ENCODE results near the gene MYH3. TPM values are rescaled to one million over a fixed set of nuclear protein-coding genes. Genes with fewer than 3 reads are reported as not detected.

MYH3 gene
- total and polyA plus RNA-seq, 4 donors, result 1.1 to 9.5 (median 5.0) TPM

GRCh38 chr17:10613775-10614513 is 43.2 kb downstream of the MYH3 start:
- H3K4me1 ChIP-seq (ENCODE audit: control insufficient read depth in 1 of 2, insufficient read depth in 2 of 2, low read length in 2 of 2), result no peaks in the 10 kb centered on the region
- intact Hi-C loops (cut with DNase I), result loop anchor here in 1 of 2 donors (5.0 to 10.0 kb wide), 2 partner anchors 279 to 687 kb away; no protein-coding TSS in a partner anchor
- ATAC-seq (ENCODE audit: low FRiP score), result no peak
- WGBS, 2 donors, result 73 to 74% methylated on average over 16 of the region's 16 CpGs
- H3K36me3 ChIP-seq (ENCODE audit: control insufficient read depth in 1 of 2, insufficient read depth in 2 of 2, low read length in 1 of 2), result no peaks in the 10 kb centered on the region
- DNase-seq, result no peak
- no peaks in the 10 kb centered on the region for H3K27me3 ChIP-seq (ENCODE audit: control insufficient read depth in 1 of 2, insufficient read depth in 2 of 2, low read length in 1 of 2)
- H3K27ac ChIP-seq (ENCODE audit: low read depth in 1 of 2, low read length in 2 of 2), result no peak overlapping the region
- H3K4me3 ChIP-seq (ENCODE audit: low read length in 2 of 2), result no peak overlapping the region
- H3K9me3 ChIP-seq (ENCODE audit: control insufficient read depth, low read length), result no peaks in the 10 kb centered on the region

- Histone ChIP-seq H3K27ac (ENCODE audit: low read depth in 1 of 2, low read length in 2 of 2) (no peak overlapping the region), H3K9me3 (ENCODE audit: control insufficient read depth, low read length) (no peaks in the 10 kb centered on the region), H3K4me3 (ENCODE audit: low read length in 2 of 2) (no peak overlapping the region), H3K4me1 (ENCODE audit: control insufficient read depth in 1 of 2, insufficient read depth in 2 of 2, low read length in 2 of 2) (no peaks in the 10 kb centered on the region), H3K36me3 (ENCODE audit: control insufficient read depth in 1 of 2, insufficient read depth in 2 of 2, low read length in 1 of 2) (no peaks in the 10 kb centered on the region), H3K27me3 (ENCODE audit: control insufficient read depth in 1 of 2, insufficient read depth in 2 of 2, low read length in 1 of 2) (no peaks in the 10 kb centered on the region)
- no peak for DNase-seq
- intact Hi-C loops (cut with DNase I), result loop anchor here in 1 of 2 donors (5.0 to 10.0 kb wide), 2 partner anchors 278 to 686 kb away; no protein-coding TSS in a partner anchor
- ATAC-seq (ENCODE audit: low FRiP score), result no peak
- WGBS, 2 donors, result 66% methylated on average over 6 of the region's 6 CpGs
Observed at GRCh38 chr17:10612957-10613744, 44.0 kb downstream of the MYH3 start.

GRCh38 chr17:10610884-10611283 is 46.2 kb downstream of the MYH3 start:
- H3K9me3 ChIP-seq (ENCODE audit: control insufficient read depth, low read length), result no peaks in the 10 kb centered on the region
- intact Hi-C loops (cut with DNase I), result loop anchor here in 1 of 2 donors (5.0 to 10.0 kb wide), 2 partner anchors 276 to 684 kb away; no protein-coding TSS in a partner anchor
- no peak overlapping the region for H3K27ac ChIP-seq (ENCODE audit: low read depth in 1 of 2, low read length in 2 of 2)
- H3K4me3 ChIP-seq (ENCODE audit: low read length in 2 of 2), result no peak overlapping the region
- no peak for ATAC-seq (ENCODE audit: low FRiP score)
- WGBS, 2 donors, result 67 to 69% methylated on average over 8 of the region's 8 CpGs
- H3K27me3 ChIP-seq (ENCODE audit: control insufficient read depth in 1 of 2, insufficient read depth in 2 of 2, low read length in 1 of 2), result no peaks in the 10 kb centered on the region
- no peaks in the 10 kb centered on the region for H3K36me3 ChIP-seq (ENCODE audit: control insufficient read depth in 1 of 2, insufficient read depth in 2 of 2, low read length in 1 of 2)
- H3K4me1 ChIP-seq (ENCODE audit: control insufficient read depth in 1 of 2, insufficient read depth in 2 of 2, low read length in 2 of 2), result no peaks in the 10 kb centered on the region
- no peak for DNase-seq

GRCh38 chr17:10608244-10608643 is 48.9 kb downstream of the MYH3 start:
- no peaks in the 10 kb centered on the region for H3K36me3 ChIP-seq (ENCODE audit: control insufficient read depth in 1 of 2, insufficient read depth in 2 of 2, low read length in 1 of 2)
- no peak overlapping the region for H3K4me3 ChIP-seq (ENCODE audit: low read length in 2 of 2)
- DNase-seq (no peak), ATAC-seq (ENCODE audit: low FRiP score) (no peak)
- H3K27me3 ChIP-seq (ENCODE audit: control insufficient read depth in 1 of 2, insufficient read depth in 2 of 2, low read length in 1 of 2), result no peaks in the 10 kb centered on the region
- no peaks in the 10 kb centered on the region for H3K9me3 ChIP-seq (ENCODE audit: control insufficient read depth, low read length)
- no peak overlapping the region for H3K27ac ChIP-seq (ENCODE audit: low read depth in 1 of 2, low read length in 2 of 2)
- no peaks in the 10 kb centered on the region for H3K4me1 ChIP-seq (ENCODE audit: control insufficient read depth in 1 of 2, insufficient read depth in 2 of 2, low read length in 2 of 2)
- 59 to 68% methylated on average over 5 of the region's 5 CpGs for WGBS, 2 donors
- intact Hi-C loops (cut with DNase I), result no loop called here

- Histone ChIP-seq H3K9me3 (ENCODE audit: control insufficient read depth, low read length) (peaks cover 2% of the 10 kb centered on the region), H3K27ac (ENCODE audit: low read depth in 1 of 2, low read length in 2 of 2) (no peak overlapping the region), H3K4me3 (ENCODE audit: low read length in 2 of 2) (no peak overlapping the region), H3K27me3 (ENCODE audit: control insufficient read depth in 1 of 2, insufficient read depth in 2 of 2, low read length in 1 of 2) (no peaks in the 10 kb centered on the region), H3K36me3 (ENCODE audit: control insufficient read depth in 1 of 2, insufficient read depth in 2 of 2, low read length in 1 of 2) (no peaks in the 10 kb centered on the region), H3K4me1 (ENCODE audit: control insufficient read depth in 1 of 2, insufficient read depth in 2 of 2, low read length in 2 of 2) (no peaks in the 10 kb centered on the region)
- intact Hi-C loops (cut with DNase I), result no loop called here
- DNase-seq (no peak), ATAC-seq (ENCODE audit: low FRiP score) (no peak)
- 83 to 90% methylated on average over 3 of the region's 3 CpGs for WGBS, 2 donors
Observed at GRCh38 chr17:10606110-10606509, 51.0 kb downstream of the MYH3 start.

GRCh38 chr17:10605221-10605783 is 51.8 kb downstream of the MYH3 start:
- Histone ChIP-seq H3K27me3 (ENCODE audit: control insufficient read depth in 1 of 2, insufficient read depth in 2 of 2, low read length in 1 of 2) (no peaks in the 10 kb centered on the region), H3K9me3 (ENCODE audit: control insufficient read depth, low read length) (peaks cover 2% of the 10 kb centered on the region), H3K36me3 (ENCODE audit: control insufficient read depth in 1 of 2, insufficient read depth in 2 of 2, low read length in 1 of 2) (no peaks in the 10 kb centered on the region), H3K27ac (ENCODE audit: low read depth in 1 of 2, low read length in 2 of 2) (no peak overlapping the region), H3K4me1 (ENCODE audit: control insufficient read depth in 1 of 2, insufficient read depth in 2 of 2, low read length in 2 of 2) (no peaks in the 10 kb centered on the region), H3K4me3 (ENCODE audit: low read length in 2 of 2) (no peak overlapping the region)
- DNase-seq, result no peak
- no peak for ATAC-seq (ENCODE audit: low FRiP score)
- WGBS, 2 donors, result 57 to 58% methylated on average over 5 of the region's 5 CpGs
- intact Hi-C loops (cut with DNase I), result no loop called here

- intact Hi-C loops (cut with DNase I), result no loop called here
Observed at GRCh38 chr17:10604521-10604920, 52.6 kb downstream of the MYH3 start.

GRCh38 chr17:10603931-10604330 is 53.2 kb downstream of the MYH3 start:
- H3K27ac ChIP-seq (ENCODE audit: low read depth in 1 of 2, low read length in 2 of 2), result no peak overlapping the region
- H3K36me3 ChIP-seq (ENCODE audit: control insufficient read depth in 1 of 2, insufficient read depth in 2 of 2, low read length in 1 of 2), result no peaks in the 10 kb centered on the region
- no peak overlapping the region for H3K4me3 ChIP-seq (ENCODE audit: low read length in 2 of 2)
- intact Hi-C loops (cut with DNase I), result no loop called here
- 66 to 77% methylated on average over 3 of the region's 3 CpGs for WGBS, 2 donors
- peaks cover 2% of the 10 kb centered on the region for H3K9me3 ChIP-seq (ENCODE audit: control insufficient read depth, low read length)
- DNase-seq (no peak), ATAC-seq (ENCODE audit: low FRiP score) (no peak)
- H3K4me1 ChIP-seq (ENCODE audit: control insufficient read depth in 1 of 2, insufficient read depth in 2 of 2, low read length in 2 of 2), result no peaks in the 10 kb centered on the region
- H3K27me3 ChIP-seq (ENCODE audit: control insufficient read depth in 1 of 2, insufficient read depth in 2 of 2, low read length in 1 of 2), result peaks cover 0 to 1% of the 10 kb centered on the region in 2 donors

More at GRCh38 chr17:10604521-10604920, 52.6 kb downstream of the MYH3 start:
- Histone ChIP-seq H3K4me1 (ENCODE audit: control insufficient read depth in 1 of 2, insufficient read depth in 2 of 2, low read length in 2 of 2) (no peaks in the 10 kb centered on the region), H3K36me3 (ENCODE audit: control insufficient read depth in 1 of 2, insufficient read depth in 2 of 2, low read length in 1 of 2) (no peaks in the 10 kb centered on the region), H3K4me3 (ENCODE audit: low read length in 2 of 2) (no peak overlapping the region), H3K9me3 (ENCODE audit: control insufficient read depth, low read length) (peaks cover 2% of the 10 kb centered on the region), H3K27me3 (ENCODE audit: control insufficient read depth in 1 of 2, insufficient read depth in 2 of 2, low read length in 1 of 2) (peaks cover 0 to 1% of the 10 kb centered on the region in 2 donors), H3K27ac (ENCODE audit: low read depth in 1 of 2, low read length in 2 of 2) (no peak overlapping the region)
- 87 to 88% methylated on average over 8 of the region's 8 CpGs for WGBS, 2 donors
- DNase-seq (no peak), ATAC-seq (ENCODE audit: low FRiP score) (no peak)

All from aorta (tissue), 5 donors.